Measurements from ENCODE around the gene SYT1.

DNA sequence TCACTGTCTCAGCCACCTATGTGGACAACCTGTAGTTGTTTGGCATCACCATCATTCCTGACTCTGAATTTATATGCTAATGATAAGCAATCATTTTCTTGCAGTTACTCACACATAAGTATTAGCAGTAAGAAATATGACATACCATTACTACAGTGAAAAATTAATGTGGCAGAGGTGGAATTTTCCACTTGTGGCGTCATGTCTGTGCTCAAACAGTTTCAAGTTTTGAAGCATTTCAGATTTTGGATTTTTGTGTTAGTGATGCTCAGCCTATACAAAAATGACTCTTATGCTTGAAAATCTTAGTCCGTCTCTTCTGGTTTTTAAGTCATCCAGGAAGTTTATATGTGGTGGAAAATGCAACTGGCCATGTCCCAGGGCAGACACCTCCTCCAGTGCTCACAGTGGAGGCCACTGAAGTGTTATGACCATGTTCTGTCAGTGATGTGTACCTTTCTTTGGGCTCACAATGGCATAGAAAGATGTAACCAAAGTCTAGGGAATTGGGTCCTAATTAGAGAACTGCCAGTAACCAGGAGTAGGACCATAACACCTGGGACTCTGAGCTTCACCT is 220.6 kb downstream of the SYT1 start:
- TF ChIP-seq, protein P1, sequence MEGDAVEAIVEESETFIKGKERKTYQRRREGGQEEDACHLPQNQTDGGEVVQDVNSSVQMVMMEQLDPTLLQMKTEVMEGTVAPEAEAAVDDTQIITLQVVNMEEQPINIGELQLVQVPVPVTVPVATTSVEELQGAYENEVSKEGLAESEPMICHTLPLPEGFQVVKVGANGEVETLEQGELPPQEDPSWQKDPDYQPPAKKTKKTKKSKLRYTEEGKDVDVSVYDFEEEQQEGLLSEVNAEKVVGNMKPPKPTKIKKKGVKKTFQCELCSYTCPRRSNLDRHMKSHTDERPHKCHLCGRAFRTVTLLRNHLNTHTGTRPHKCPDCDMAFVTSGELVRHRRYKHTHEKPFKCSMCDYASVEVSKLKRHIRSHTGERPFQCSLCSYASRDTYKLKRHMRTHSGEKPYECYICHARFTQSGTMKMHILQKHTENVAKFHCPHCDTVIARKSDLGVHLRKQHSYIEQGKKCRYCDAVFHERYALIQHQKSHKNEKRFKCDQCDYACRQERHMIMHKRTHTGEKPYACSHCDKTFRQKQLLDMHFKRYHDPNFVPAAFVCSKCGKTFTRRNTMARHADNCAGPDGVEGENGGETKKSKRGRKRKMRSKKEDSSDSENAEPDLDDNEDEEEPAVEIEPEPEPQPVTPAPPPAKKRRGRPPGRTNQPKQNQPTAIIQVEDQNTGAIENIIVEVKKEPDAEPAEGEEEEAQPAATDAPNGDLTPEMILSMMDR (IDR thresholded peaks at IDR 0.05) = no peak
- TF ChIP-seq POLR2A (IDR thresholded peaks at IDR 0.05) = no peak
